GM12878 (cell line): ENCODE results near the gene C16orf78.

Source experiments
- CTCF ChIP-seq, 3 experiments: IDR thresholded peaks in 2 of 3; conservative IDR thresholded peaks in 1 of 3; 2 replicates each; pipeline ENCODE4 v1.5.1; 2011; ENCODE audit warnings: low read depth in 3 of 3, low read length in 3 of 3, mild to moderate bottlenecking in 3 of 3, control low read depth in 2 of 3, moderate library complexity in 2 of 3, inconsistent platforms in 1 of 3, mixed read lengths in 1 of 3; ENCODE audit not compliant: control insufficient read depth in 2 of 3, insufficient read depth in 1 of 3; ENCODE audit errors: extremely low read depth in 1 of 3
- E2F4 ChIP-seq: IDR thresholded peaks from 2 replicates; pipeline ENCODE4 v1.6.1; 2012; ENCODE audit warnings: low read depth, low read length, improper control_type of control experiment
- MYC ChIP-seq: IDR thresholded peaks from 2 replicates; pipeline ENCODE4 v1.6.1; 2011; ENCODE audit warnings: mild to moderate bottlenecking, low read length, moderate library complexity, inconsistent platforms; ENCODE audit not compliant: insufficient read depth, insufficient replicate concordance, insufficient read length, severe bottlenecking
- POLR2AphosphoS5 ChIP-seq: IDR thresholded peaks from 2 replicates; pipeline ENCODE4 v1.6.1; 2011; ENCODE audit warnings: mild to moderate bottlenecking, low read length, inconsistent platforms
- RBBP5 ChIP-seq: fragments of 200-600 bp; sonication (generic); conservative IDR thresholded peaks from 2 replicates; pipeline ENCODE4 v1.6.1; 2016
- ZBTB33 ChIP-seq: fragments of 450-650 bp; IDR thresholded peaks from 2 replicates; pipeline ENCODE4 v1.6.1; 2017; ENCODE audit warnings: mild to moderate bottlenecking
- ZNF384 ChIP-seq: IDR thresholded peaks from 2 replicates; pipeline ENCODE4 v1.6.1; 2012; ENCODE audit warnings: low read depth, mild to moderate bottlenecking, low read length, improper control_type of control experiment, borderline replicate concordance
- ZZZ3 ChIP-seq: IDR thresholded peaks from 2 replicates; pipeline ENCODE4 v1.6.1; 2011; ENCODE audit warnings: low read depth; ENCODE audit not compliant: control insufficient read depth, insufficient read length

- TF ChIP-seq ZBTB33 (no peak), CTCF (IDR thresholded peaks at IDR 0.05 in 2 of 3, conservative IDR thresholded peaks at IDR 0.05 in 1 of 3; ENCODE audit: control insufficient read depth in 2 of 3, extremely low read depth in 1 of 3, insufficient read depth in 1 of 3, low read depth in 3 of 3, low read length in 3 of 3) (peak; percentile 31 to 57 (median 38); a peak in 5 of 6 replicates), ZZZ3 (no peak), MYC (no peak), ZNF384 (no peak), RBBP5 (no peak), E2F4 (no peak), POLR2AphosphoS5 (no peak)
Measured at GRCh38 chr16:49441366-49441780, 67.8 kb downstream of the C16orf78 start.
